Measurements from ENCODE around the gene C6orf15.

Gene C6orf15

GRCh38 chr6:31096656-31097055 lies 15.7 kb downstream of the C6orf15 start:
- TF ChIP-seq, protein P1, sequence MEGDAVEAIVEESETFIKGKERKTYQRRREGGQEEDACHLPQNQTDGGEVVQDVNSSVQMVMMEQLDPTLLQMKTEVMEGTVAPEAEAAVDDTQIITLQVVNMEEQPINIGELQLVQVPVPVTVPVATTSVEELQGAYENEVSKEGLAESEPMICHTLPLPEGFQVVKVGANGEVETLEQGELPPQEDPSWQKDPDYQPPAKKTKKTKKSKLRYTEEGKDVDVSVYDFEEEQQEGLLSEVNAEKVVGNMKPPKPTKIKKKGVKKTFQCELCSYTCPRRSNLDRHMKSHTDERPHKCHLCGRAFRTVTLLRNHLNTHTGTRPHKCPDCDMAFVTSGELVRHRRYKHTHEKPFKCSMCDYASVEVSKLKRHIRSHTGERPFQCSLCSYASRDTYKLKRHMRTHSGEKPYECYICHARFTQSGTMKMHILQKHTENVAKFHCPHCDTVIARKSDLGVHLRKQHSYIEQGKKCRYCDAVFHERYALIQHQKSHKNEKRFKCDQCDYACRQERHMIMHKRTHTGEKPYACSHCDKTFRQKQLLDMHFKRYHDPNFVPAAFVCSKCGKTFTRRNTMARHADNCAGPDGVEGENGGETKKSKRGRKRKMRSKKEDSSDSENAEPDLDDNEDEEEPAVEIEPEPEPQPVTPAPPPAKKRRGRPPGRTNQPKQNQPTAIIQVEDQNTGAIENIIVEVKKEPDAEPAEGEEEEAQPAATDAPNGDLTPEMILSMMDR (conservative IDR thresholded peaks at IDR 0.05; ENCODE audit: low read depth, low read length) = no peak
- Histone ChIP-seq H3K4me1 (ENCODE audit: low read depth, poor library complexity, severe bottlenecking) (no peaks in the 10 kb centered on the region), H3K27me3 (ENCODE audit: insufficient read depth, low read depth) (no peaks in the 10 kb centered on the region), H3K4me2 (no peak overlapping the region), H3K36me3 (ENCODE audit: insufficient read depth) (no peaks in the 10 kb centered on the region), H2AFZ (ENCODE audit: low read depth) (no peak overlapping the region), H3K79me2 (ENCODE audit: insufficient read depth, low read depth) (no peaks in the 10 kb centered on the region), H3K4me3 (IDR thresholded peaks at IDR 0.05; ENCODE audit: insufficient read depth, low read depth, low read length) (no peak overlapping the region), H3K27ac (no peak overlapping the region), H3K9ac (no peak overlapping the region), H4K20me1 (ENCODE audit: insufficient read depth) (no peaks in the 10 kb centered on the region)

DNA sequence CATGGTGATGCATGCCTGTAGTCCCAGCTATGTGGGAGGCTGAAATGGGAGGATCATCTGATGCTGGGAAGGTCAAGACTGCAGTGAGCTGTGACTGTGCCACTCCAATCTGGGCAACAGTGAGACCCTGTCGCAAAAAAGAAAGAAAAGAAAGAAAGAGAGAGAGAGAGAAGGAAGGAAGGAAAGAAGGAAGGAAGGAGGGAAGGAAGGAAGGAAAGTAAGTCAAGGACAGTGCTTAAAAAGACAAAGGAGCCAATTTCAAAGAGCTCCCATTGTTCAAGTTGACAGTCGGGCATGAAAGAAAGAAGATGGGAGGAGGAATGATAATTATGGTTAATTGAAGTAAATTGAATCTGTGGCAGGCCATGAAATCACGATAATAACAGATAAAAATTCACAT lies 16.2 kb downstream of the C6orf15 start:
- TF ChIP-seq, protein P1 (conservative IDR thresholded peaks at IDR 0.05; ENCODE audit: low read depth, low read length) = no peak
- Histone ChIP-seq H2AFZ (ENCODE audit: low read depth) (no peak overlapping the region), H3K27me3 (ENCODE audit: insufficient read depth, low read depth) (no peaks in the 10 kb centered on the region), H3K36me3 (ENCODE audit: insufficient read depth) (no peaks in the 10 kb centered on the region), H3K79me2 (ENCODE audit: insufficient read depth, low read depth) (no peaks in the 10 kb centered on the region), H3K4me1 (ENCODE audit: low read depth, poor library complexity, severe bottlenecking) (no peaks in the 10 kb centered on the region), H3K4me2 (no peak overlapping the region), H3K27ac (no peak overlapping the region), H3K4me3 (IDR thresholded peaks at IDR 0.05; ENCODE audit: insufficient read depth, low read depth, low read length) (no peak overlapping the region), H3K9ac (no peak overlapping the region), H4K20me1 (ENCODE audit: insufficient read depth) (no peaks in the 10 kb centered on the region)

- Histone ChIP-seq H4K20me1 (ENCODE audit: insufficient read depth) (no peaks in the 10 kb centered on the region), H3K27ac (no peak overlapping the region), H3K4me3 (IDR thresholded peaks at IDR 0.05; ENCODE audit: insufficient read depth, low read depth, low read length) (no peak overlapping the region), H2AFZ (ENCODE audit: low read depth) (no peak overlapping the region), H3K79me2 (ENCODE audit: insufficient read depth, low read depth) (no peaks in the 10 kb centered on the region), H3K27me3 (ENCODE audit: insufficient read depth, low read depth) (no peaks in the 10 kb centered on the region), H3K4me2 (no peak overlapping the region), H3K9ac (no peak overlapping the region), H3K4me1 (ENCODE audit: low read depth, poor library complexity, severe bottlenecking) (no peaks in the 10 kb centered on the region), H3K36me3 (ENCODE audit: insufficient read depth) (no peaks in the 10 kb centered on the region)
- TF ChIP-seq, protein P1 (conservative IDR thresholded peaks at IDR 0.05; ENCODE audit: low read depth, low read length) = no peak
These were observed 17.9 kb downstream of the C6orf15 start for GRCh38 chr6:31094389-31094881.

- no peak overlapping the region for H3K27ac ChIP-seq
- no peak overlapping the region for H3K9ac ChIP-seq
- no peaks in the 10 kb centered on the region for H3K79me2 ChIP-seq (ENCODE audit: insufficient read depth, low read depth)
- no peak overlapping the region for H3K4me2 ChIP-seq
- H2AFZ ChIP-seq (ENCODE audit: low read depth) = no peak overlapping the region
- no peaks in the 10 kb centered on the region for H3K36me3 ChIP-seq (ENCODE audit: insufficient read depth)
- no peaks in the 10 kb centered on the region for H3K4me1 ChIP-seq (ENCODE audit: low read depth, poor library complexity, severe bottlenecking)
- H3K27me3 ChIP-seq (ENCODE audit: insufficient read depth, low read depth) = no peaks in the 10 kb centered on the region
- H3K4me3 ChIP-seq (IDR thresholded peaks at IDR 0.05; ENCODE audit: insufficient read depth, low read depth, low read length) = no peak overlapping the region
- TF ChIP-seq, protein P1 (conservative IDR thresholded peaks at IDR 0.05; ENCODE audit: low read depth, low read length) = no peak
- H4K20me1 ChIP-seq (ENCODE audit: insufficient read depth) = no peaks in the 10 kb centered on the region
These were observed 19.4 kb downstream of the C6orf15 start for GRCh38 chr6:31092769-31093505.

Measured in KMS-11 (cell line).